SU-DHL-6 (cell line): Measurements from ENCODE around the gene SOCS7.

Experiments
- H2AFZ ChIP-seq: fragments of 200-600 bp; sonication (generic); 2 replicates; pipeline ENCODE4 v1.6.1; 2014; ENCODE audit warnings: low read depth, mild to moderate bottlenecking, moderate library complexity, mixed read lengths, antibody characterized with exemption, low read length; ENCODE audit not compliant: severe bottlenecking
- H3F3A ChIP-seq: fragments of 200-600 bp; shearing (Covaris generic); 2 replicates; pipeline ENCODE4 v1.6.0; 2016; ENCODE audit warnings: antibody characterized with exemption, mild to moderate bottlenecking; ENCODE audit not compliant: insufficient read depth
- H3K27ac ChIP-seq: fragments of 200-600 bp; sonication (generic); 2 replicates; pipeline ENCODE4 v1.5.1; 2016; ENCODE audit warnings: low read depth, mild to moderate bottlenecking, low read length, moderate library complexity, mixed read lengths
- H3K27me3 ChIP-seq: fragments of 200-600 bp; sonication (generic), shearing (Covaris generic); 2 replicates; pipeline ENCODE4 v1.6.0; 2014; ENCODE audit warnings: mild to moderate bottlenecking, low read length
- H3K36me3 ChIP-seq: fragments of 200-600 bp; sonication (generic); 2 replicates; pipeline ENCODE4 v1.6.1; 2014; ENCODE audit warnings: mild to moderate bottlenecking, low read length, mixed read lengths
- H3K4me2 ChIP-seq: fragments of 300-600, 200-600 bp; shearing (Covaris generic), sonication (generic); 2 replicates; pipeline ENCODE4 v1.6.0; 2014; ENCODE audit warnings: low read length, low read depth, mild to moderate bottlenecking; ENCODE audit not compliant: poor library complexity, severe bottlenecking
- H3K4me3 ChIP-seq: fragments of 200-600 bp; sonication (generic); 2 replicates; pipeline ENCODE4 v1.5.1; 2014; ENCODE audit warnings: antibody characterized with exemption, low read length, mild to moderate bottlenecking, mixed read lengths; ENCODE audit not compliant: insufficient read depth, poor library complexity, severe bottlenecking
- H3K79me2 ChIP-seq: fragments of 200-600 bp; sonication (generic); 2 replicates; pipeline ENCODE4 v1.6.1; 2014; ENCODE audit warnings: mild to moderate bottlenecking, low read length, moderate library complexity; ENCODE audit not compliant: insufficient read depth
- H3K9ac ChIP-seq: fragments of 200-600 bp; sonication (generic); 2 replicates; pipeline ENCODE4 v1.7.0; 2014; ENCODE audit warnings: mild to moderate bottlenecking, low read length
- H3K9me2 ChIP-seq: fragments of 200-600 bp; sonication (generic); replicated peaks from 2 replicates; pipeline ENCODE4 v1.6.1; 2014; ENCODE audit warnings: low read length; ENCODE audit not compliant: insufficient read depth
- H3K9me3 ChIP-seq: fragments of 200-600 bp; sonication (generic); 2 replicates; pipeline ENCODE4 v1.6.1; 2014; ENCODE audit warnings: low read length, mixed read lengths; ENCODE audit not compliant: insufficient read depth
- H4K20me1 ChIP-seq: fragments of 200-600 bp; sonication (generic); 2 replicates; pipeline ENCODE4 v1.6.1; 2014; ENCODE audit warnings: low read depth, mild to moderate bottlenecking, antibody characterized with exemption, low read length, moderate library complexity, mixed read lengths
- CTCF ChIP-seq: fragments of 200-600 bp; sonication (generic); IDR thresholded peaks from one replicate; pipeline ENCODE4 v1.5.1; 2017; ENCODE audit warnings: antibody characterized with exemption, mild to moderate bottlenecking, low read length, moderate library complexity; ENCODE audit not compliant: insufficient read depth, poor library complexity, severe bottlenecking
- EZH2phosphoT487 ChIP-seq: fragments of 200-600 bp; sonication (generic), shearing (Covaris generic); conservative IDR thresholded peaks from 2 replicates; pipeline ENCODE4 v1.6.1; 2018; ENCODE audit warnings: mild to moderate bottlenecking, antibody characterized with exemption, low read length, moderate library complexity, mixed read lengths

SOCS7 gene

DNA sequence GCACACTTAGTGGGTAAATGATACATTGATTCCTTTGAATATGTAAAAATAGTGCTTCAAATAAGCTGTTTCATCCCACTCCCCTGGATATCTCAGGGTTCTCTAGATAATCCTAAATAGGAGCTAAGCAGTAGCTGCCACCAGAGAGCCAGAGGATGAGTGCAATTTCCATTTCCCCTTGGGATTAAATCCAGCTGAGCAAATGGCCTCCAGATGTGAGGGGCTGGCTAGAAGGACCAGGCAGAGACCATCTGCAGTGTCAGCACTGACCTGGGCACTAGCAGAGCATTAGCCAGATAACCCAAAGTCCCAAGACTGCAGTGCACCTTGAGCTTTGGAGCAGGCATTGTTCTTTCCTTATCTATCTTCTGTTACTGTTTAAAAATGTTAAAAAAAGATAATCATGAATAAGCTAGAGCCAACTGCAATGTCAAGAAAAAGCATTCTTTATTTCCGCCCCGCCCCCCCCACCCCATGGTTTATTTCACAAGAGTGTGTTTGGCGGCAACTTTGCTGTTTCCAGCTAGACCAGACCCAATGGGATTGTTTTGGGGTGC, 27.4 kb upstream of the SOCS7 start:
- no peaks in the 10 kb centered on the region for H4K20me1 ChIP-seq
- H3K4me2 ChIP-seq: peak overlapping the region; percentile 53
- H3K27ac ChIP-seq: peak overlapping the region; percentile 85; the same call in 1 of the 2 replicates

DNA sequence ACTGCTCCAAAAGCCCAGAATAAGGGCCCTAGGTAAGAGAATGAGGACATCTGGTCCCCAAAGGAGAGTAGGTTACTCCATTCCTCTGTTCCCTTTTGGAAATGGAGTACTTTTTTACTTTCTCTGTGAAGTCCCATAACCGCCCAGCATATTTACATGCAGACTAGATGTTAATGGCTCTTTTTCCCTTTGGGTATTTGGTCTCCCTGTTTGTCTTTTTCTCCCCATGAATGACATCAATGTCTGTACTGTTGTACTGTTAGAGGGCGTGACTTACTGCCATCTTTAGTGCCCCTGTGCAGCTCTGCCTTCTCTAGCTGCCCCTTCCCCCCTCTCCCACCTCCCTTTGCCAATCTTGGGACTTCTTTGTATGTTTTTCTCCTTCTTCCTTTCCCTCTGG, 26.9 kb upstream of the SOCS7 start:
- H3K9me3 ChIP-seq: no peaks in the 10 kb centered on the region
- no peaks in the 10 kb centered on the region for H3K27me3 ChIP-seq
- H3K36me3 ChIP-seq: no peaks in the 10 kb centered on the region
- H3K27ac ChIP-seq: peak overlapping the region; percentile 85
- no peaks in the 10 kb centered on the region for H3F3A ChIP-seq
- no peaks in the 10 kb centered on the region for H3K9me2 ChIP-seq
- no peaks in the 10 kb centered on the region for H4K20me1 ChIP-seq
- H2AFZ ChIP-seq: no peak overlapping the region
- H3K9ac ChIP-seq: peak overlapping the region; percentile 47; the same call in 1 of the 2 replicates
- TF ChIP-seq CTCF (no peak), EZH2phosphoT487 (no peak)
- no peak overlapping the region for H3K4me3 ChIP-seq
- no peaks in the 10 kb centered on the region for H3K79me2 ChIP-seq
- peak overlapping the region; percentile 53 for H3K4me2 ChIP-seq

More for the DNA sequence above, 27.4 kb upstream of the SOCS7 start:
- H3K79me2 ChIP-seq: no peaks in the 10 kb centered on the region
- TF ChIP-seq EZH2phosphoT487 (no peak), CTCF (no peak)
- H3K4me3 ChIP-seq: no peak overlapping the region
- no peaks in the 10 kb centered on the region for H3F3A ChIP-seq
- H3K9me3 ChIP-seq: no peaks in the 10 kb centered on the region
- no peaks in the 10 kb centered on the region for H3K27me3 ChIP-seq
- H3K36me3 ChIP-seq: no peaks in the 10 kb centered on the region
- no peak overlapping the region for H2AFZ ChIP-seq
- no peaks in the 10 kb centered on the region for H3K9me2 ChIP-seq
- H3K9ac ChIP-seq: 0 out of 2 replicates have a peak overlapping the region, but pooled peaks have one; percentile 47

DNA sequence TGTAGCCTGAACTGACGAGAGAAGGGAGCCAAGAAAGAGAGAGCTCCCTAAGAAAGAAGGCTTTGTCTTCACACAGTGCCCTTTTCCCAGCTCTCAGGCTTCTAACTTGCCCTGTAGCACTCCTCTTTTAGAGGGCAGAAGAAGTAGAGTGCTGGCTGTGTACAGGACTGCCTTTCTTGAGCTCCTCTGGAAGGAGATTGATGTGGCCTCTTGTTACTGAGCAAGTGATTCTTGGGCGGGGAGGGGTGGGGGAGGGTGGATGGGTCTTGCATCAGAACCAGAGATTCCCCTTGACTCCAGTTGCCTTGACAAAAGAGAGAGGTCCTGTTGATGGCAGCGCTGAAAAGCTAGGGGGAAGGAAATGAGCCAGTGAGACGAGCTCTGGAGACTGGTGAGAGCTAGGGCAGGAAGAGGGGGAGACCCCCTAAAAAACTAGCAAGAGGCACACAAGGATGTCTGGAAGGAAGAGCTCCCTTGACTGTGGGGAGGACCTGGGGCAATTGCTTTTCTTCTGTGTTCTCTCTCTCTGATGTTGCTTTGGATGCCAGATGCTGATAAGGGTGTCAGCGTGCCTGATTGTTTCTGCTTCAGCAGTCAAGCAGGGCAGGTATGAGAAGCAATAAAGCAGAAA, 26.3 kb upstream of the SOCS7 start:
- no peaks in the 10 kb centered on the region for H3K9me2 ChIP-seq
- no peak overlapping the region for H2AFZ ChIP-seq
- peak overlapping the region; percentile 53 for H3K4me2 ChIP-seq
- H3K4me3 ChIP-seq: no peak overlapping the region
- TF ChIP-seq EZH2phosphoT487 (no peak), CTCF (no peak)
- H3K9ac ChIP-seq: peak overlapping the region; percentile 47
- no peaks in the 10 kb centered on the region for H4K20me1 ChIP-seq
- H3F3A ChIP-seq: no peaks in the 10 kb centered on the region
- no peaks in the 10 kb centered on the region for H3K79me2 ChIP-seq
- H3K27ac ChIP-seq: peak overlapping the region; percentile 85
- no peaks in the 10 kb centered on the region for H3K27me3 ChIP-seq
- no peaks in the 10 kb centered on the region for H3K9me3 ChIP-seq
- no peaks in the 10 kb centered on the region for H3K36me3 ChIP-seq
